ENCODE measurements around the gene TBCD. TPM values are rescaled to one million over a fixed set of nuclear protein-coding genes. Genes with fewer than 3 reads are reported as not detected.

TBCD gene
- total and polyA plus RNA-seq, 9 of the 15 experiments (the other 6 are each of a cell fraction or from before 2014, with no cell fraction given): 8.9 to 98.5 (median 28.0) TPM

DNA sequence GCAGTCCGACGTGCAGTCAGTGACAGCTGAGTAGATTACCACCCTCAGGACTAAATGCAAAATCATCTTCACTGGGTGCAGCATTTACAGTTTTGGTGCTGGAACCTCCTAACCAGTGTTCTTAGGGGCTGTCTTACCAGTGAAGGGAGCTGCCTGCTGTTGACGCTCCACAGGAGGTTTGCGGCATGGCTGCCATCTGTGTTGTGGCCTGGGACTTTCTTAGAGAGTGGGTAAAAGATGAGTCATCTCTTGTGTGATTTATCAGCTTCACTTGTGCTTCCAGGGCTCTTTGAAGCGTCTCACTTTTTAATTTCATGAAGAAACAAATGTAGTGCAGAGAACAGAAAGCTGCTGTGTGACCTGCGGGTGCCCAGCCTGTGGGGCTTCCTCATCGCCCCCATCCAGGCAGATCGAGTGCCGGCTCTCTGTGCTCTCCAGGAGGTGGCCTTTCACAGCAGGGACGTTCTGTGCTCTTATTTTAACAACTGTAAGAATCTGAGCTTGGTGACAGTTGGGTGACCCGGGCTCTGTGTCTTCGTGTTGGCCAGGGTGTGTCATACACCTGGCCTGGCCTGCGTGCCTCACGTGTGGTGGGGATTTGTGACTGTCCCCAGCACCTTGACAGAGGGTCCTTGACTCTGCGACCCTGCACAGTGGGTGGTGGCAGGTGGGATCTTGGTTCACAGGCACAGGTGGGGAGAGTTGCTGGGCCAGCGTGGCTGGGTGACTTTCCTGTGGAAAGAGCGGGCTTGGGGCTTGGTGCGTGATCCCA, 112.3 kb downstream of the TBCD start (continued):
- TF ChIP-seq PKNOX1 (IDR thresholded peaks at IDR 0.05) (peak; percentile 84), ZNF239 (CRISPR knock-in tag; IDR thresholded peaks at IDR 0.05) (no peak), MBD1 (CRISPR knock-in tag; IDR thresholded peaks at IDR 0.05) (no peak), ARID4B (CRISPR knock-in tag; IDR thresholded peaks at IDR 0.05) (no peak), SRSF7 (optimal IDR thresholded peaks at IDR 0.05; ENCODE audit: low read depth, low read length) (no peak), ZNF232 (CRISPR knock-in tag; IDR thresholded peaks at IDR 0.05) (no peak), MIER1 (IDR thresholded peaks at IDR 0.05; ENCODE audit: low read depth) (no peak), ADNP (tag; IDR thresholded peaks at IDR 0.05) (no peak), ETS1 (conservative IDR thresholded peaks at IDR 0.05; ENCODE audit: control insufficient read depth, low read depth, low read length) (no peak), CBFB (CRISPR knock-in tag; IDR thresholded peaks at IDR 0.05) (no peak), MTF1 (CRISPR knock-in tag; IDR thresholded peaks at IDR 0.05; ENCODE audit: borderline replicate concordance) (no peak), NEUROD1 (IDR thresholded peaks at IDR 0.05; ENCODE audit: borderline replicate concordance, low read depth, low read length, partially characterized antibody) (no peak)
- TF ChIP-seq, protein P1, sequence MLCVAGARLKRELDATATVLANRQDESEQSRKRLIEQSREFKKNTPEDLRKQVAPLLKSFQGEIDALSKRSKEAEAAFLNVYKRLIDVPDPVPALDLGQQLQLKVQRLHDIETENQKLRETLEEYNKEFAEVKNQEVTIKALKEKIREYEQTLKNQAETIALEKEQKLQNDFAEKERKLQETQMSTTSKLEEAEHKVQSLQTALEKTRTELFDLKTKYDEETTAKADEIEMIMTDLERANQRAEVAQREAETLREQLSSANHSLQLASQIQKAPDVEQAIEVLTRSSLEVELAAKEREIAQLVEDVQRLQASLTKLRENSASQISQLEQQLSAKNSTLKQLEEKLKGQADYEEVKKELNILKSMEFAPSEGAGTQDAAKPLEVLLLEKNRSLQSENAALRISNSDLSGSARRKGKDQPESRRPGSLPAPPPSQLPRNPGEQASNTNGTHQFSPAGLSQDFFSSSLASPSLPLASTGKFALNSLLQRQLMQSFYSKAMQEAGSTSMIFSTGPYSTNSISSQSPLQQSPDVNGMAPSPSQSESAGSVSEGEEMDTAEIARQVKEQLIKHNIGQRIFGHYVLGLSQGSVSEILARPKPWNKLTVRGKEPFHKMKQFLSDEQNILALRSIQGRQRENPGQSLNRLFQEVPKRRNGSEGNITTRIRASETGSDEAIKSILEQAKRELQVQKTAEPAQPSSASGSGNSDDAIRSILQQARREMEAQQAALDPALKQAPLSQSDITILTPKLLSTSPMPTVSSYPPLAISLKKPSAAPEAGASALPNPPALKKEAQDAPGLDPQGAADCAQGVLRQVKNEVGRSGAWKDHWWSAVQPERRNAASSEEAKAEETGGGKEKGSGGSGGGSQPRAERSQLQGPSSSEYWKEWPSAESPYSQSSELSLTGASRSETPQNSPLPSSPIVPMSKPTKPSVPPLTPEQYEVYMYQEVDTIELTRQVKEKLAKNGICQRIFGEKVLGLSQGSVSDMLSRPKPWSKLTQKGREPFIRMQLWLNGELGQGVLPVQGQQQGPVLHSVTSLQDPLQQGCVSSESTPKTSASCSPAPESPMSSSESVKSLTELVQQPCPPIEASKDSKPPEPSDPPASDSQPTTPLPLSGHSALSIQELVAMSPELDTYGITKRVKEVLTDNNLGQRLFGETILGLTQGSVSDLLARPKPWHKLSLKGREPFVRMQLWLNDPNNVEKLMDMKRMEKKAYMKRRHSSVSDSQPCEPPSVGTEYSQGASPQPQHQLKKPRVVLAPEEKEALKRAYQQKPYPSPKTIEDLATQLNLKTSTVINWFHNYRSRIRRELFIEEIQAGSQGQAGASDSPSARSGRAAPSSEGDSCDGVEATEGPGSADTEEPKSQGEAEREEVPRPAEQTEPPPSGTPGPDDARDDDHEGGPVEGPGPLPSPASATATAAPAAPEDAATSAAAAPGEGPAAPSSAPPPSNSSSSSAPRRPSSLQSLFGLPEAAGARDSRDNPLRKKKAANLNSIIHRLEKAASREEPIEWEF (CRISPR knock-in tag; IDR thresholded peaks at IDR 0.05): no peak
